ENCODE data around the gene ASGR1. TPM values are rescaled to one million over a fixed set of nuclear protein-coding genes. Genes with fewer than 3 reads are reported as not detected.
"Not testable (repeated sequence)": the region's sequence is repeated elsewhere in the genome, so short reads cannot be mapped to it uniquely, and the experiment has no call there.

ASGR1 gene
- total RNA-seq, 1 donor from 2014 or later = 18.2 TPM

- peak; percentile 41 for DNase-seq
Measured at GRCh38 chr17:7186241-7186640, 7.1 kb upstream of the ASGR1 start.

DNA sequence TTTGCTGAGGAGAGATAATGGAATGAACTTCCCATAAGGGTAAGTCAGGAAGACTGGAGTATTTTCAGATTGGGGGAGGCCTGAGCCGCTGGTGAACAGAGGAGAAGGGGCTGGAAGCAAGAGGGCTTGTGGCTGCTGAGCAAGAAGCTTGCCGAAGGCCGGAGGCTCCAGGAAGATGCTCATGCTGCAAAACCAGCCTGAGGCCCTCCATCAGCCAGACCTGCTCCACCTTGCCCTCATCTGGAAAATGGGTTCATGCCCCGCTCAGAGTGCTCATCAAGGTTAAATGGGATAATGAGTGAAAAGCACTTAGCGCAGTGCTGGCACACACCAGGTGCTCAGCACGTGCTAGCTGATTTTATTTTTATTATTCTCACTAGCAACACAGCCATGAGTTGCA is 5.5 kb upstream of the ASGR1 start:
- no peak for DNase-seq

- DNase-seq = no peak
Measured at GRCh38 chr17:7184091-7184488, 4.9 kb upstream of the ASGR1 start.

DNA sequence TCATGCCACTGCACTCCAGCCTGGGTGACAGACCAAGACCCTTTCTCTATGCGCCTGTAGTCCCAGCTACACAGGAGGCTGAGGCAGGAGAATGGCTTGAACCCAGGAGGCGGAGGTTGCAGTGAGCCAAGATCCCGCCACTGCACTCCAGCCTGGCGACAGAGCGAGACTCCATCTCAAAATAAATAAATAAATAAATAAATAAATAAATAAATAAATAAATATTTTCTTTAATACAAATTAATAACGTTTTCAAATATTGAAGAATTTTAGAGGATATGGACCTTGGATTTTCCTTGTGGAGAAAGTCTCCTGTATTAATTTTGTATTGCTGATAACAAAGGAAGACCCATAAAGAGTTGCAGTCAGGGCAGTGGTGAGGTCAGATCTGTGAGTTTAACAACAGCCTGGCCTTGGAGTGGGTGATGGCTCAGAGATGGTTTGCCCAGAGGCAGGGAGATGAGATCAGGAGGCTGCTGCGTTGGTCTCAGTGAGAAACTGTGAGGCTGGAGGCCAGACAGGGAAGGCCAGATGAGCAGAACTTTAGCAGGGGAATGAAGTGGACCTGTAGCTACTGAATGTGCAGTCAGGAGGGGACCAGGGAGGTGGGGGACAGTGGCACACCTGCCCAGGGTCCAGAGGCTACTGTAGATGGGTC is 4.4 kb upstream of the ASGR1 start:
- DNase-seq = no peak

- DNase-seq = not testable (repeated sequence)
Measured at GRCh38 chr17:7182101-7182500, 2.9 kb upstream of the ASGR1 start.

- no peak for DNase-seq
Measured at GRCh38 chr17:7178973-7179316, 225 bp downstream of the ASGR1 start.

- peak; percentile 71 for DNase-seq
Measured at GRCh38 chr17:7177954-7178477, 1.2 kb downstream of the ASGR1 start.

DNA sequence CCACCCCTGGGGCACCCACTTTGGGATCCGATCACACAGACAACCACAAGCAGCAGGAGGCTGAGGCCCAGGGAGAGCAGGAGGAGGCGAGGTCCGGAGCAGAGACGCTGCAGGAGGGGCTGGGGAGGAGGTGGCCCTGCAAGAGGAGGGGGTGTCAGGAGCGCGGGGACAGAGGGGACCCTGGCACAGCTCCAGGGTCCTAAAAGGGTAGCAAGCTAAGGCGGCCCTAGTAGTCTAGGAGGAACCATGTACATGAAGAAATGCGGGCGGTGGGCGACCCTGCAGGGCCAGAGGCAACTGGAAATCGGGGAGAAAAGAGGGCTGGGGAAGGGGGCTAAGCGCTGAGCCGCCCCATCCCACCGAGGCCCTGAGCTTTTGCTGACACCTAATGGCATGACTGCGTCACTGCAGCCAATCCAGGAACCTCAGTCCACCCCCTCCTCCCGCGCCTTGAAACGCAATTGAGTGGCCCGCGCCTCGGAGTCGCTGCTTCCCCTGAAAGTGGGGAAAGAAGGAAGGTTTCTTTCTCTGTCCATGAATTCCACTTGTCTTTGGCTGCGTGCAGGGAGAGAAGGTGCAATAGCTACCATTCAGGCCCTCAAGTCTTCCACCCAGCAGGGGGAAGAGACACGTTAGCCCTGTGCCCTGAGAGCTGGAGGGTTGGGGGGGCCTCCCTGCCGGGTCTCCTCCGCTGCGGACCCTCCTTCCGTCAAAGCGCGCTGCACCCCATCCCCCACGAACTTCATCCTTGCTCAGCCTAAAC is 1.8 kb downstream of the ASGR1 start:
- peak; percentile 81 for DNase-seq

- no peak for DNase-seq
Measured at GRCh38 chr17:7176841-7177190, 2.4 kb downstream of the ASGR1 start.

DNA sequence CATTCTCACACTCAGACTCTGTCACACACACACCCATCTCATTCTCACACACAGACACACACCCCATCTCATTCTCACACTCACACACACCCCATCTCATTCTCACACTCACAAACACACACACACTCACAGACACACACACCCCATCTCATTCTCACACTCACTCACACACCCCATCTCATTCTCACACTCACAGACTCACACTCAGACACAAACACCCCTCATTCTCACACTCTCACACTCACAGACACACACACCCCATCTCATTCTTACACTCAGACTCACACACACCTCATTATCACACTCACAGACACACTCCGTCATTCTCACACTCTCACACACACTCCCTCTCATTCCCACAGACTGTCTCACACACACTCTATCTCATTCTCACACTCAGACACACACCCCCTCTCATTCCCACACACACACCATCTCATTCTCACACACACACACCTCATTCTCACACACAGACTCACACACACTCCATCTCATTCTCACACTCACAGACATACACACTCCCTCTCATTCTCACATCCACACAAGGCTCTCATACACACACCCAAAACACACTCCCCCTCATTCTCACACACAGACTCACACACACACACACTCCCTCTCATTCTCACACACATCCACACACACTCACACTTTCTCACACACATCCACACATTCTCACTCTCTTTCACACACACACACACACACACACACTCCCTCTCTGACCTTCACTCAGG is 2.9 kb downstream of the ASGR1 start:
- peak; percentile 13 for DNase-seq

DNA sequence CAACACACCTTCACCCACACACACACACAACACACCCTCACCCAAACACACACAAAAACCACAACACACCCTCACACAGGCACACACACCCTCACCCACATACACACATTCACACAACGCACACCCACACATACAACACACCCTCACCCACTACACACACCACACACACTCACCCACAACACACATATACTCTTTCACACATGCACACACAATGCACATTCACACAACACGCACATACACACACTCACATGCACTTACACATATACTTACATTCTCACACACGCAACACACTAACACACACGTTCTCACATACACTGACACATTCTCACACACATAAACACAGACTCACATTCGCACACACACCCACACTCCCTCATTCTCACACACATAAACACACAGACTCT is 3.8 kb downstream of the ASGR1 start:
- DNase-seq = no peak

- DNase-seq = no peak
Measured at GRCh38 chr17:7174603-7175326, 4.4 kb downstream of the ASGR1 start.

DNA sequence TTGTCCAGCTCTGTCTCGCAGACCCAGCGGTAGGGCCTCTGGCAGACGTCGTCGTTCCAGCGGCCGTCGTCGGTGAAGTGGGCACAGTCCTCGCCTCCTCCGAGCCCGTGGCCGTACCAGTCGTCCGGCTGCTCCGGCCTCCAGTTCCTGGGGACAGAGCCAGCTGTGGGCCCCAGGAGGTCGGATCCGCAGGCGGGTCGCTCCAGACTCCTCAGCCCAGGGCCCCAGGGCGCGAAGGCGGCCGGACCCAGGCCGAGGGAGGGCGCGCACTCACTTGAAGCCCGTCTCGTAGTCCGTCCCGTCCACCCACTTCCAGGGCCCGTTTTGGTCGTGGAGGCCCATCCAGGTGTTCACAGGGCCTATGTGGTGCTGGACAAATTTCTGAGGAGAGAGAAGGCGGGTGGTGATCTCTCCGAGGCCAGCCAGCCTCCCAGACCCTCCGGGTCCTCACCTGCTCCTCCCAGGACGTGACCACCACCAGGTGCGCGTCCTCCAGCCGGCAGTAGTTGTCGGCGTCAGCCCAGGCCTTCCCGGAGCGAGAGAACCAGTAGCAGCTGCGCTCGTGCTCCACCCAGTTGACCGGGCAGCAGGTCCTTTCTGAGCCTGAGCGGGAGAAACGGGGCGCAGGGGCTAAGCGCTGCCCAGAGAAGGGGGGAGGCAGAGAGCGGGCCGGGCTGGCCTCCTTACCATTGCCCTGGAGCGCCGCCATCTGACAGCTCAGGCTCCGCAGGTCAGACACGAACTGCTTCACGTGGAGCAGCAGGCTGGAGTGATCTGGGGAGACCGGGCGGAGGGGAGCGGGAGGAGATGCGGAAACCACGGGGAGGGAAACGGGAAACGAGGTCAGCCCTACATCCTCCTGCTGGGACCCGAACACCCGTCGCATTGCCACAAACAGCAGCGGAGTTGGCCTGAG is 5.2 kb downstream of the ASGR1 start:
- DNase-seq = peak; percentile 88

- not testable (repeated sequence) for DNase-seq
Measured at GRCh38 chr17:7172522-7173191, 6.5 kb downstream of the ASGR1 start.

- not testable (repeated sequence) for DNase-seq
Measured at GRCh38 chr17:7169565-7169908, 9.6 kb downstream of the ASGR1 start.

GRCh38 chr17:7168841-7169564 is 10.2 kb downstream of the ASGR1 start:
- not testable (repeated sequence) for DNase-seq

DNA sequence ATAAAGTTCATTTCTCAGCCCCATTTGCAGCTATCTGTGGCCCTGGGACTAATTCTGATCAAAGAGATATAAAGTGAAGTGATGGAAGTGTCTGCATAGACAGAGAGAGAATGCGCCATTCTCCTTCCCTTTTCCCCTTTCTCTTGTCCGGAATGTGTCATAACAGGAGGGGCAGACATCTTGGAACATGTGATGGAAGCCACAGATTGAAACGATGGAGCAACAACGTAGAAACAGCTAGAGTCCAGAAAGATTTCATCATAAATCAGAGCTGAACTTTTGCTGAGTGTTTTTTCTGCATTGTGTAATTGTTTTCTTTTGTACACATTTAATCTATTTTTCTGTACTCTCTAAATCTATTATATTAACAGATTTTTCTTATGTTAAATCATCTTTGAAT is 11.3 kb downstream of the ASGR1 start:
- DNase-seq = no peak

DNA sequence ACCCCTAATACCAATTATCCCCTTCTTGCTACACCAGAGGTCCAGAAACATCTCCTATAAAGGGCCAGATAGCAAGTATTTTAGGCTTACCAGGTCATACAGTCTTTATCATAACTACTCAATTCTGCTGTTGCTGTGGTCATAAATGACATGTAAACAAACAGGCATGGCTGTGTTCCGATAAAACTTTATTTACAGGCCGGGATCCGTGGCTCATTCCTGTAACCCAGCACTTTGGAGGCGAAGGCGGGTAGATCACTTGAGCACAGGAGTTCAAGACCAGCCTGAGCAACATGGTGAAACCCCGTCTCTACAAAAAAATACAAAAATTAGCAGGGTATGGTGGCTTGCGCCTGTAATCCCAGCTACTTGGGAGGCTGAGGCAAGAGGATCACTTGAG is 12.3 kb downstream of the ASGR1 start:
- no peak for DNase-seq

DNA sequence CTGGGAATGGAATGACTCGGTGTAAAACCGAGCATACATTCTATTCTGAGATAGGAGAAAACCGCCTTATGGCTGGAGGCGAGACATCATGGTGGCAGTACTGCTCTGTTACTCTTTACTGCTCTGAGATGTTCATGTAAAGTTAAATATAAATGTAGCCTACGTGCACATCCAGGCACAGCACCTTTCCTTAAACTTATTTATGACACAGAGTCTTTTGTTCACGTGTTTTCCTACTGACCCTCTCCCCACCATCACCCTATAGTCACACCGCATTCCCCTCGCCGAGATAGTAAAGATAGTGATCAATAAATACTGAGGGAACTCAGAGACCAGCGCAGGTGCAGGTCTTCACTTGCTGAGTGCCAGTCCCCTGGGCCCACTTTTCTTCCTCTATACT is 19.6 kb downstream of the ASGR1 start:
- not testable (repeated sequence) for DNase-seq

GRCh38 chr17:7158424-7158823 is 20.7 kb downstream of the ASGR1 start:
- DNase-seq = not testable (repeated sequence)
